Measurements from ENCODE around the gene STK25.

DNA sequence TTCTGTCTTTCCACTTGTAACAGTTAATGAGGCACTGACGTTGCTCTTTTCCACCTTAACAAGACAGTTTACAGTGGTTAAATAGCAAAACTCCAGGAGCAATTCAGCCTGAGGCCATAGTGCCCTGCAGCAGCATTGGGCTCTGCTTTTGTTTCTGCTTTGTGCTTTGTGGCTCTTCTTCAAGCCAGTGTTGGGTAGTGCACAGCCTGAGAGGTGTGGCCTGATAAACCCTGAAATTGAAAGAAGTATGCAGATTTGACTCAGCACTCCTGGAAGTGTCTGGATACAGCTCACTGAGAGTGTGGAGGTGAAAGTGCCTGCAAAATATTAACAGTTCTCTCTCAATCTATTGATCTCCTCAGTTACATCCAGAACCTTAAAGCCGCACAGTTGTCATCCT, 63.0 kb downstream of the STK25 start:
- TF ChIP-seq, protein P1, sequence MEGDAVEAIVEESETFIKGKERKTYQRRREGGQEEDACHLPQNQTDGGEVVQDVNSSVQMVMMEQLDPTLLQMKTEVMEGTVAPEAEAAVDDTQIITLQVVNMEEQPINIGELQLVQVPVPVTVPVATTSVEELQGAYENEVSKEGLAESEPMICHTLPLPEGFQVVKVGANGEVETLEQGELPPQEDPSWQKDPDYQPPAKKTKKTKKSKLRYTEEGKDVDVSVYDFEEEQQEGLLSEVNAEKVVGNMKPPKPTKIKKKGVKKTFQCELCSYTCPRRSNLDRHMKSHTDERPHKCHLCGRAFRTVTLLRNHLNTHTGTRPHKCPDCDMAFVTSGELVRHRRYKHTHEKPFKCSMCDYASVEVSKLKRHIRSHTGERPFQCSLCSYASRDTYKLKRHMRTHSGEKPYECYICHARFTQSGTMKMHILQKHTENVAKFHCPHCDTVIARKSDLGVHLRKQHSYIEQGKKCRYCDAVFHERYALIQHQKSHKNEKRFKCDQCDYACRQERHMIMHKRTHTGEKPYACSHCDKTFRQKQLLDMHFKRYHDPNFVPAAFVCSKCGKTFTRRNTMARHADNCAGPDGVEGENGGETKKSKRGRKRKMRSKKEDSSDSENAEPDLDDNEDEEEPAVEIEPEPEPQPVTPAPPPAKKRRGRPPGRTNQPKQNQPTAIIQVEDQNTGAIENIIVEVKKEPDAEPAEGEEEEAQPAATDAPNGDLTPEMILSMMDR (optimal IDR thresholded peaks at IDR 0.05 in 1 of 3, IDR thresholded peaks at IDR 0.05 in 1 of 3, conservative IDR thresholded peaks at IDR 0.05 in 1 of 3; ENCODE audit: extremely low read depth in 1 of 3, insufficient read depth in 2 of 3, low read length in 3 of 3), result no peak
- no peak for TF ChIP-seq EZH2 (IDR thresholded peaks at IDR 0.05; ENCODE audit: low read length)

Measured in keratinocyte (primary cell).